ENCODE data around the gene PNLIPRP1. TPM values are rescaled to one million over a fixed set of nuclear protein-coding genes. Genes with fewer than 3 reads are reported as not detected.

Gene PNLIPRP1
- total and polyA plus RNA-seq, 4 experiments from 2014 or later, result not detected

DNA sequence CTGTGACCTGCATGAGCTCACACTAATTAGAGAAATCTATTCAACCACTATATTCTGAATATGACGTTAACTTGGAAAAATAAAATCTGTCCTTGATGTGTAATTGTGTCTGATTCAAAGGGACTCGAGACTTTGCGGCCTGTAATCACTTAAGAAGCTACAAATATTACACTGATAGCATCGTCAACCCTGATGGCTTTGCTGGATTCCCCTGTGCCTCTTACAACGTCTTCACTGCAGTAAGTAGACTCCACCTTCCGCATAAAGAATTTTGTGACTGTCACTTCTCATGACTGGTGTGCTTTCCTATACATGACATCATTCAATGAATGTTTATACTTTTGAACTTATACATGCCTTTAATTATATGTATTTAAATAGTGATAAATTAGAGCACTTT lies 34.9 kb upstream of the PNLIPRP1 start:
- Histone ChIP-seq H3K27ac (ENCODE audit: low read depth, low read length) (no peak overlapping the region), H3K36me3 (ENCODE audit: insufficient read depth, low read length) (no peaks in the 10 kb centered on the region), H3K9me3 (ENCODE audit: control insufficient read depth in 1 of 2, low read length in 2 of 2) (no peaks in the 10 kb centered on the region), H3K4me1 (ENCODE audit: insufficient read depth, low read length) (no peaks in the 10 kb centered on the region), H3K4me3 (ENCODE audit: low read length in 2 of 2) (no peak overlapping the region), H3K27me3 (ENCODE audit: insufficient read depth, low read length) (no peaks in the 10 kb centered on the region)
- Mint-ChIP-seq H3K4me3 (no peak overlapping the region), H3K4me1 (no peaks in the 10 kb centered on the region), H3K27ac (no peak overlapping the region), H3K9me3 (no peaks in the 10 kb centered on the region), H3K36me3 (no peaks in the 10 kb centered on the region), H3K27me3 (no peaks in the 10 kb centered on the region)
- intact Hi-C loops (cut with micrococcal nuclease), result no loop called here
- POLR2A ChIA-PET (ENCODE audit: partially characterized antibody), result no interaction called here
- CTCF ChIA-PET (ENCODE audit: partially characterized antibody), result no interaction called here
- DNase-seq, result no peak

- Histone ChIP-seq H3K4me1 (ENCODE audit: insufficient read depth, low read length) (no peaks in the 10 kb centered on the region), H3K27ac (ENCODE audit: low read depth, low read length) (no peak overlapping the region), H3K27me3 (ENCODE audit: insufficient read depth, low read length) (no peaks in the 10 kb centered on the region), H3K9me3 (ENCODE audit: control insufficient read depth in 1 of 2, low read length in 2 of 2) (no peaks in the 10 kb centered on the region), H3K36me3 (ENCODE audit: insufficient read depth, low read length) (no peaks in the 10 kb centered on the region), H3K4me3 (ENCODE audit: low read length in 2 of 2) (no peak overlapping the region)
- Mint-ChIP-seq H3K4me3 (no peak overlapping the region), H3K4me1 (no peaks in the 10 kb centered on the region), H3K27ac (no peak overlapping the region), H3K9me3 (no peaks in the 10 kb centered on the region), H3K36me3 (no peaks in the 10 kb centered on the region), H3K27me3 (no peaks in the 10 kb centered on the region)
- DNase-seq, result no peak
- ChIA-PET CTCF (ENCODE audit: partially characterized antibody) (no interaction called here), POLR2A (ENCODE audit: partially characterized antibody) (no interaction called here)
- intact Hi-C loops (cut with micrococcal nuclease), result no loop called here
Observed at GRCh38 chr10:116557305-116557880, 33.4 kb upstream of the PNLIPRP1 start.

GRCh38 chr10:116565534-116565933 lies 25.2 kb upstream of the PNLIPRP1 start:
- H3K9me3 Mint-ChIP-seq, result peaks cover 0 to 8% (median 0%) of the 10 kb centered on the region in 8 donors

GRCh38 chr10:116566932-116567331 lies 23.8 kb upstream of the PNLIPRP1 start:
- Mint-ChIP-seq H3K27me3 (peaks cover 0 to 3% of the 10 kb centered on the region in 2 donors), H3K36me3 (no peaks in the 10 kb centered on the region), H3K9me3 (peaks cover 0 to 8% (median 0%) of the 10 kb centered on the region in 8 donors), H3K4me3 (no peak overlapping the region), H3K27ac (no peak overlapping the region), H3K4me1 (no peaks in the 10 kb centered on the region)
- DNase-seq, result no peak
- H3K4me1 ChIP-seq (ENCODE audit: insufficient read depth, low read length), result no peaks in the 10 kb centered on the region
- intact Hi-C loops (cut with micrococcal nuclease), result no loop called here
- no peaks in the 10 kb centered on the region for H3K9me3 ChIP-seq (ENCODE audit: control insufficient read depth in 1 of 2, low read length in 2 of 2)
- H3K27me3 ChIP-seq (ENCODE audit: insufficient read depth, low read length), result no peaks in the 10 kb centered on the region
- ChIA-PET POLR2A (ENCODE audit: partially characterized antibody) (no interaction called here), CTCF (ENCODE audit: partially characterized antibody) (no interaction called here)
- no peaks in the 10 kb centered on the region for H3K36me3 ChIP-seq (ENCODE audit: insufficient read depth, low read length)
- no peak overlapping the region for H3K4me3 ChIP-seq (ENCODE audit: low read length in 2 of 2)
- no peak overlapping the region for H3K27ac ChIP-seq (ENCODE audit: low read depth, low read length)

More at GRCh38 chr10:116565534-116565933, 25.2 kb upstream of the PNLIPRP1 start:
- POLR2A ChIA-PET (ENCODE audit: partially characterized antibody), result no interaction called here
- CTCF ChIA-PET (ENCODE audit: partially characterized antibody), result interaction anchor here (0.8 kb wide), 1 partner anchor 14 kb away, joined by 3 read pairs; no protein-coding TSS in a partner anchor
- H3K9me3 ChIP-seq (ENCODE audit: control insufficient read depth in 1 of 2, low read length in 2 of 2), result no peaks in the 10 kb centered on the region
- Mint-ChIP-seq H3K27me3 (peaks cover 0 to 3% of the 10 kb centered on the region in 2 donors), H3K4me3 (no peak overlapping the region), H3K27ac (no peak overlapping the region), H3K36me3 (no peaks in the 10 kb centered on the region), H3K4me1 (no peaks in the 10 kb centered on the region)
- no peaks in the 10 kb centered on the region for H3K4me1 ChIP-seq (ENCODE audit: insufficient read depth, low read length)
- no peak for DNase-seq
- H3K36me3 ChIP-seq (ENCODE audit: insufficient read depth, low read length), result no peaks in the 10 kb centered on the region
- intact Hi-C loops (cut with micrococcal nuclease), result no loop called here
- H3K27ac ChIP-seq (ENCODE audit: low read depth, low read length), result no peak overlapping the region
- no peak overlapping the region for H3K4me3 ChIP-seq (ENCODE audit: low read length in 2 of 2)
- H3K27me3 ChIP-seq (ENCODE audit: insufficient read depth, low read length), result no peaks in the 10 kb centered on the region

DNA sequence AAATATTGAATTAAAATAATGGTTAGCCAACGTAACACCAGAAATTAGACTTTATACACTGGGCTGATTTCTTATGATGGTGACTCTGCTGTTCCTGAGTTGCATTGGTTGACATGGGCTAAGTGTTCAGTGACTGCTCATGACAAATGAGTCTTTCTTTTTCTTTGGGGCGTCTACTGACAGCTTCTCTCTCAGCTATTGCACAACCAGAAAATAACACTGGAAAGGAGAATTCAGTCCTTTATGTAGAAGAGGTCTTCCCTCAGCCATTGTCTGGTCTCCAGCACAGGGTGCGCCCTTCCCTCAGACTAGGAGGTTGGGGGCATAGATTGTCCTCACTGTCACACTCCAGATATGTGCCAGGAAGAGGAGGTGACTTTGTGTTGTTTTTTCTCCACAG lies 23.4 kb upstream of the PNLIPRP1 start:
- no peak overlapping the region for H3K27ac Mint-ChIP-seq
- H3K27me3 Mint-ChIP-seq, result peaks cover 0 to 3% of the 10 kb centered on the region in 2 donors
- no peaks in the 10 kb centered on the region for H3K4me1 Mint-ChIP-seq
- ChIA-PET CTCF (ENCODE audit: partially characterized antibody) (no interaction called here), POLR2A (ENCODE audit: partially characterized antibody) (no interaction called here)
- H3K27me3 ChIP-seq (ENCODE audit: insufficient read depth, low read length), result no peaks in the 10 kb centered on the region
- no peak overlapping the region for H3K4me3 ChIP-seq (ENCODE audit: low read length in 2 of 2)
- intact Hi-C loops (cut with micrococcal nuclease), result no loop called here
- no peaks in the 10 kb centered on the region for H3K4me1 ChIP-seq (ENCODE audit: insufficient read depth, low read length)
- peaks cover 0 to 8% (median 0%) of the 10 kb centered on the region in 8 donors for H3K9me3 Mint-ChIP-seq
- no peaks in the 10 kb centered on the region for H3K36me3 ChIP-seq (ENCODE audit: insufficient read depth, low read length)
- DNase-seq, result no peak
- no peak overlapping the region for H3K27ac ChIP-seq (ENCODE audit: low read depth, low read length)
- no peaks in the 10 kb centered on the region for H3K9me3 ChIP-seq (ENCODE audit: control insufficient read depth in 1 of 2, low read length in 2 of 2)
- no peak overlapping the region for H3K4me3 Mint-ChIP-seq
- no peaks in the 10 kb centered on the region for H3K36me3 Mint-ChIP-seq

DNA sequence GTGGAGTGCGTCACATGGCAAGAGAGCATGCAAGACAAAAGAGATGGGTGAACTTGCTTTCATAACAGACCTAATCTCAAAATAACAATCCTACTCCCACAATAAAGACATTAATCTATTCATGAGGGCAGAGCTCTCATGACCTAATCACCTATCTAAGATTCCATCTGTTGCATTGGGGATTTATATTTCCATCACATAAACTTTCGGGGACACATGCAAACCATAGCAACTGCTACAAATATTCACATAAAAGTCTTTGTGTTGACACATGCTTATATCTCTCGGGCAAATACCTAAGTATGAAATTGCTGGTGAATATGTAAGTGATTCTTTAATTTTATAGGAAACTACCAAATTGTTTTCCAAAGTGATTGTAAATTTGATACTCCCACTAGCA lies 16.0 kb upstream of the PNLIPRP1 start:
- Mint-ChIP-seq H3K36me3 (no peaks in the 10 kb centered on the region), H3K9me3 (peaks cover 0 to 7% (median 3%) of the 10 kb centered on the region in 8 donors), H3K27me3 (peaks cover 0 to 2% of the 10 kb centered on the region in 2 donors), H3K27ac (no peak overlapping the region), H3K4me3 (no peak overlapping the region), H3K4me1 (peaks cover 0 to 2% (median 0%) of the 10 kb centered on the region in 4 donors)
- Histone ChIP-seq H3K9me3 (ENCODE audit: control insufficient read depth in 1 of 2, low read length in 2 of 2) (no peaks in the 10 kb centered on the region), H3K27ac (ENCODE audit: low read depth, low read length) (no peak overlapping the region), H3K36me3 (ENCODE audit: insufficient read depth, low read length) (no peaks in the 10 kb centered on the region), H3K4me1 (ENCODE audit: insufficient read depth, low read length) (no peaks in the 10 kb centered on the region), H3K4me3 (ENCODE audit: low read length in 2 of 2) (no peak overlapping the region), H3K27me3 (ENCODE audit: insufficient read depth, low read length) (no peaks in the 10 kb centered on the region)
- ChIA-PET POLR2A (ENCODE audit: partially characterized antibody) (no interaction called here), CTCF (ENCODE audit: partially characterized antibody) (no interaction called here)
- DNase-seq, result no peak
- intact Hi-C loops (cut with micrococcal nuclease), result no loop called here

GRCh38 chr10:116587878-116588591 lies 2.7 kb upstream of the PNLIPRP1 start:
- Histone ChIP-seq H3K4me1 (ENCODE audit: insufficient read depth, low read length) (no peaks in the 10 kb centered on the region), H3K27me3 (ENCODE audit: insufficient read depth, low read length) (no peaks in the 10 kb centered on the region), H3K27ac (ENCODE audit: low read depth, low read length) (no peak overlapping the region), H3K9me3 (ENCODE audit: control insufficient read depth in 1 of 2, low read length in 2 of 2) (no peaks in the 10 kb centered on the region), H3K4me3 (ENCODE audit: low read length in 2 of 2) (no peak overlapping the region), H3K36me3 (ENCODE audit: insufficient read depth, low read length) (no peaks in the 10 kb centered on the region)
- Mint-ChIP-seq H3K4me1 (no peaks in the 10 kb centered on the region), H3K9me3 (peaks cover 0 to 3% (median 0%) of the 10 kb centered on the region in 8 donors), H3K36me3 (no peaks in the 10 kb centered on the region), H3K27ac (no peak overlapping the region), H3K27me3 (peaks cover 0 to 1% of the 10 kb centered on the region in 2 donors), H3K4me3 (no peak overlapping the region)
- ChIA-PET CTCF (ENCODE audit: partially characterized antibody) (no interaction called here), POLR2A (ENCODE audit: partially characterized antibody) (no interaction called here)
- intact Hi-C loops (cut with micrococcal nuclease), result no loop called here
- no peak for DNase-seq

Measured in CD4-positive, alpha-beta memory T cell (primary cell).